GM19372 (cell line): ENCODE data around the gene SHC2.
"Not testable (repeated sequence)": the region's sequence is repeated elsewhere in the genome, so short reads cannot be mapped to it uniquely, and the experiment has no call there.

Source experiments
- ATAC-seq: cut with Tn5 transposase; IDR thresholded peaks from one replicate; pipeline ENCODE4 v1.9.1; 2021; ENCODE audit warnings: mild to moderate bottlenecking, low read depth, moderate library complexity; ENCODE audit not compliant: unreplicated experiment

The SHC2 gene

GRCh38 chr19:394857-395256 lies 66.0 kb downstream of the SHC2 start:
- ATAC-seq = not testable (repeated sequence)

GRCh38 chr19:393560-393959 lies 67.3 kb downstream of the SHC2 start:
- ATAC-seq = not testable (repeated sequence)

- ATAC-seq = no peak
Observed at GRCh38 chr19:392375-392970, 68.4 kb downstream of the SHC2 start.

- no peak for ATAC-seq
Observed at GRCh38 chr19:391726-392374, 69.0 kb downstream of the SHC2 start.

- ATAC-seq = no peak
Observed at GRCh38 chr19:391207-391557, 69.7 kb downstream of the SHC2 start.

GRCh38 chr19:390386-391206 lies 70.2 kb downstream of the SHC2 start:
- ATAC-seq = no peak

- ATAC-seq = no peak
Observed at GRCh38 chr19:389935-390289, 70.9 kb downstream of the SHC2 start.

GRCh38 chr19:389255-389934 lies 71.4 kb downstream of the SHC2 start:
- ATAC-seq = no peak

GRCh38 chr19:388691-389090 lies 72.1 kb downstream of the SHC2 start:
- no peak for ATAC-seq

- ATAC-seq = no peak
Observed at GRCh38 chr19:387777-388176, 73.1 kb downstream of the SHC2 start.

GRCh38 chr19:386632-387301 lies 74.1 kb downstream of the SHC2 start:
- ATAC-seq = not testable (repeated sequence)

GRCh38 chr19:386189-386588 lies 74.6 kb downstream of the SHC2 start:
- not testable (repeated sequence) for ATAC-seq

GRCh38 chr19:384799-385169 lies 76.0 kb downstream of the SHC2 start:
- no peak for ATAC-seq

GRCh38 chr19:383922-384798 lies 76.7 kb downstream of the SHC2 start:
- no peak for ATAC-seq

- no peak for ATAC-seq
Observed at GRCh38 chr19:383040-383439, 77.8 kb downstream of the SHC2 start.

- not testable (repeated sequence) for ATAC-seq
Observed at GRCh38 chr19:382578-382977, 78.3 kb downstream of the SHC2 start.

GRCh38 chr19:381901-382300 lies 78.9 kb downstream of the SHC2 start:
- not testable (repeated sequence) for ATAC-seq

GRCh38 chr19:380618-381219 lies 80.1 kb downstream of the SHC2 start:
- not testable (repeated sequence) for ATAC-seq

- no peak for ATAC-seq
Observed at GRCh38 chr19:379796-380195, 81.0 kb downstream of the SHC2 start.
